KMS-11 (cell line): ENCODE measurements around the gene AGO3.

Experiments used
- H2AFZ ChIP-seq: fragments of 200-600 bp; sonication (generic); 2 replicates; pipeline ENCODE4 v1.6.1; 2016; ENCODE audit warnings: antibody characterized with exemption, mixed run types, low read depth
- H3K27ac ChIP-seq: fragments of 200-600 bp; sonication (generic); 2 replicates; pipeline ENCODE4 v1.6.1; 2016; ENCODE audit warnings: mild to moderate bottlenecking, mixed run types
- H3K27me3 ChIP-seq: fragments of 200-600 bp; sonication (generic); 2 replicates; pipeline ENCODE4 v1.6.1; 2017; ENCODE audit warnings: mild to moderate bottlenecking, low read depth, mixed run types, moderate library complexity; ENCODE audit not compliant: insufficient read depth
- H3K36me3 ChIP-seq: fragments of 200-600 bp; sonication (generic); 2 replicates; pipeline ENCODE4 v1.6.1; 2017; ENCODE audit warnings: mild to moderate bottlenecking, mixed run types; ENCODE audit not compliant: insufficient read depth
- H3K4me1 ChIP-seq: fragments of 200-600 bp; sonication (generic); 2 replicates; pipeline ENCODE4 v1.6.1; 2016; ENCODE audit warnings: mild to moderate bottlenecking, low read depth, mixed run types; ENCODE audit not compliant: poor library complexity, severe bottlenecking
- H3K4me2 ChIP-seq: fragments of 200-600 bp; sonication (generic); 2 replicates; pipeline ENCODE4 v1.7.0; 2016; ENCODE audit warnings: mild to moderate bottlenecking, mixed run types
- H3K4me3 ChIP-seq: fragments of 200-600 bp; sonication (generic); IDR thresholded peaks from 2 replicates; pipeline ENCODE4 v1.6.1; 2017; ENCODE audit warnings: low read depth, low read length, mixed read lengths; ENCODE audit not compliant: insufficient read depth
- H3K79me2 ChIP-seq: fragments of 200-600 bp; sonication (generic); 2 replicates; pipeline ENCODE4 v1.6.1; 2016; ENCODE audit warnings: low read depth, mixed run types; ENCODE audit not compliant: insufficient read depth
- H3K9ac ChIP-seq: fragments of 200-600 bp; sonication (generic); 2 replicates; pipeline ENCODE4 v1.6.1; 2016; ENCODE audit warnings: mild to moderate bottlenecking, mixed run types
- H4K20me1 ChIP-seq: fragments of 200-600 bp; sonication (generic); 2 replicates; pipeline ENCODE4 v1.6.1; 2016; ENCODE audit warnings: mild to moderate bottlenecking, mixed run types; ENCODE audit not compliant: insufficient read depth
- CTCF ChIP-seq: fragments of 200-600 bp; sonication (generic); conservative IDR thresholded peaks from 2 replicates; pipeline ENCODE4 v1.6.1; 2017; ENCODE audit warnings: low read depth, mild to moderate bottlenecking, antibody characterized with exemption, low read length, moderate library complexity, mixed read lengths

Gene AGO3

GRCh38 chr1:36040238-36040637, 109.3 kb downstream of the AGO3 start:
- Histone ChIP-seq H3K4me3 (no peak overlapping the region), H2AFZ (no peak overlapping the region), H3K9ac (no peak overlapping the region), H3K27ac (no peak overlapping the region), H3K36me3 (no peaks in the 10 kb centered on the region), H4K20me1 (no peaks in the 10 kb centered on the region), H3K4me1 (no peaks in the 10 kb centered on the region), H3K27me3 (no peaks in the 10 kb centered on the region), H3K4me2 (no peak overlapping the region), H3K79me2 (no peaks in the 10 kb centered on the region)
- no peak for TF ChIP-seq CTCF

- H4K20me1 ChIP-seq = no peaks in the 10 kb centered on the region
- no peak overlapping the region for H3K4me3 ChIP-seq
- no peak overlapping the region for H3K4me2 ChIP-seq
- no peak overlapping the region for H3K27ac ChIP-seq
- H3K4me1 ChIP-seq = no peaks in the 10 kb centered on the region
- no peak overlapping the region for H2AFZ ChIP-seq
- no peak for TF ChIP-seq CTCF
- H3K9ac ChIP-seq = no peak overlapping the region
- no peaks in the 10 kb centered on the region for H3K79me2 ChIP-seq
- no peaks in the 10 kb centered on the region for H3K36me3 ChIP-seq
- no peaks in the 10 kb centered on the region for H3K27me3 ChIP-seq
Measured at GRCh38 chr1:36051821-36052220, 120.9 kb downstream of the AGO3 start.

- Histone ChIP-seq H3K27me3 (no peaks in the 10 kb centered on the region), H3K4me3 (no peak overlapping the region), H3K4me2 (no peak overlapping the region), H2AFZ (no peak overlapping the region), H3K4me1 (no peaks in the 10 kb centered on the region), H4K20me1 (no peaks in the 10 kb centered on the region), H3K27ac (no peak overlapping the region), H3K9ac (no peak overlapping the region), H3K79me2 (no peaks in the 10 kb centered on the region), H3K36me3 (no peaks in the 10 kb centered on the region)
- TF ChIP-seq CTCF = no peak
Measured at GRCh38 chr1:36053978-36054377, 123.1 kb downstream of the AGO3 start.

GRCh38 chr1:36055706-36056105, 124.8 kb downstream of the AGO3 start:
- no peak overlapping the region for H3K4me3 ChIP-seq
- H4K20me1 ChIP-seq = no peaks in the 10 kb centered on the region
- no peaks in the 10 kb centered on the region for H3K36me3 ChIP-seq
- no peak overlapping the region for H3K9ac ChIP-seq
- no peak for TF ChIP-seq CTCF
- H3K4me1 ChIP-seq = no peaks in the 10 kb centered on the region
- no peaks in the 10 kb centered on the region for H3K27me3 ChIP-seq
- H3K79me2 ChIP-seq = no peaks in the 10 kb centered on the region
- no peak overlapping the region for H3K27ac ChIP-seq
- H2AFZ ChIP-seq = no peak overlapping the region
- H3K4me2 ChIP-seq = no peak overlapping the region

- Histone ChIP-seq H3K27me3 (no peaks in the 10 kb centered on the region), H3K4me2 (no peak overlapping the region), H3K36me3 (no peaks in the 10 kb centered on the region), H3K9ac (no peak overlapping the region), H4K20me1 (no peaks in the 10 kb centered on the region), H3K4me3 (no peak overlapping the region), H3K27ac (no peak overlapping the region), H2AFZ (no peak overlapping the region), H3K4me1 (no peaks in the 10 kb centered on the region), H3K79me2 (no peaks in the 10 kb centered on the region)
- TF ChIP-seq CTCF = no peak
Measured at GRCh38 chr1:36062315-36062714, 131.4 kb downstream of the AGO3 start.
